ENCODE results near the gene LTBP1. TPM values are rescaled to one million over a fixed set of nuclear protein-coding genes. Genes with fewer than 3 reads are reported as not detected.

LTBP1 gene
- total and polyA plus RNA-seq, 2 experiments from 2014 or later, result 15.7 to 49.8 TPM

DNA sequence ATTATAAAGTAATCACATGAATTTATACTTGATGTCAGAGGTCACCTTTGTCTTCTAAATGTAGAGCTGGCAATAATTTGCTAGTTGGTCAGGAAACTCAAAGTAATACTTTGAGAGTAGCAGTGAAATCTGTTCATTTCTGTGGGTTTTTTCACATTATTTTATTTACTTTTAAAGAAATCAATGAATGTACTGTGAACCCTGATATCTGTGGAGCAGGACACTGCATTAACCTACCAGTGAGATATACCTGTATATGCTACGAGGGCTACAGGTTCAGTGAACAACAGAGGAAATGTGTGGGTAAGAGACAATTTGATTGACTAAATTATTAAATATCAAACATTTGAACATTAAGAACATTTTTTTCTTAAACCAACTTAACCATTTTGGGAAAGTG is 326.7 kb downstream of the LTBP1 start:
- no peak for ATAC-seq
- no peak for DNase-seq (ENCODE audit: low spot score)
- H3K4me3 ChIP-seq, result no peak overlapping the region
- H3K79me2 ChIP-seq (replicated peaks; ENCODE audit: insufficient read depth), result no peaks in the 10 kb centered on the region
- H3K27ac ChIP-seq (ENCODE audit: low read depth), result no peak overlapping the region
- H3K4me3 Mint-ChIP-seq, result no peak overlapping the region
- H3K27ac Mint-ChIP-seq, result no peak overlapping the region
- H3K9me2 ChIP-seq (ENCODE audit: insufficient read depth), result no peaks in the 10 kb centered on the region
- no peaks in the 10 kb centered on the region for H3K4me1 Mint-ChIP-seq
- no peak overlapping the region for H2AFZ ChIP-seq
- H3F3A ChIP-seq (replicated peaks; ENCODE audit: low read depth), result no peaks in the 10 kb centered on the region
- TF ChIP-seq, protein P1, sequence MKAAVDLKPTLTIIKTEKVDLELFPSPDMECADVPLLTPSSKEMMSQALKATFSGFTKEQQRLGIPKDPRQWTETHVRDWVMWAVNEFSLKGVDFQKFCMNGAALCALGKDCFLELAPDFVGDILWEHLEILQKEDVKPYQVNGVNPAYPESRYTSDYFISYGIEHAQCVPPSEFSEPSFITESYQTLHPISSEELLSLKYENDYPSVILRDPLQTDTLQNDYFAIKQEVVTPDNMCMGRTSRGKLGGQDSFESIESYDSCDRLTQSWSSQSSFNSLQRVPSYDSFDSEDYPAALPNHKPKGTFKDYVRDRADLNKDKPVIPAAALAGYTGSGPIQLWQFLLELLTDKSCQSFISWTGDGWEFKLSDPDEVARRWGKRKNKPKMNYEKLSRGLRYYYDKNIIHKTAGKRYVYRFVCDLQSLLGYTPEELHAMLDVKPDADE (IDR thresholded peaks at IDR 0.05), result no peak
- TF ChIP-seq, protein P2, sequence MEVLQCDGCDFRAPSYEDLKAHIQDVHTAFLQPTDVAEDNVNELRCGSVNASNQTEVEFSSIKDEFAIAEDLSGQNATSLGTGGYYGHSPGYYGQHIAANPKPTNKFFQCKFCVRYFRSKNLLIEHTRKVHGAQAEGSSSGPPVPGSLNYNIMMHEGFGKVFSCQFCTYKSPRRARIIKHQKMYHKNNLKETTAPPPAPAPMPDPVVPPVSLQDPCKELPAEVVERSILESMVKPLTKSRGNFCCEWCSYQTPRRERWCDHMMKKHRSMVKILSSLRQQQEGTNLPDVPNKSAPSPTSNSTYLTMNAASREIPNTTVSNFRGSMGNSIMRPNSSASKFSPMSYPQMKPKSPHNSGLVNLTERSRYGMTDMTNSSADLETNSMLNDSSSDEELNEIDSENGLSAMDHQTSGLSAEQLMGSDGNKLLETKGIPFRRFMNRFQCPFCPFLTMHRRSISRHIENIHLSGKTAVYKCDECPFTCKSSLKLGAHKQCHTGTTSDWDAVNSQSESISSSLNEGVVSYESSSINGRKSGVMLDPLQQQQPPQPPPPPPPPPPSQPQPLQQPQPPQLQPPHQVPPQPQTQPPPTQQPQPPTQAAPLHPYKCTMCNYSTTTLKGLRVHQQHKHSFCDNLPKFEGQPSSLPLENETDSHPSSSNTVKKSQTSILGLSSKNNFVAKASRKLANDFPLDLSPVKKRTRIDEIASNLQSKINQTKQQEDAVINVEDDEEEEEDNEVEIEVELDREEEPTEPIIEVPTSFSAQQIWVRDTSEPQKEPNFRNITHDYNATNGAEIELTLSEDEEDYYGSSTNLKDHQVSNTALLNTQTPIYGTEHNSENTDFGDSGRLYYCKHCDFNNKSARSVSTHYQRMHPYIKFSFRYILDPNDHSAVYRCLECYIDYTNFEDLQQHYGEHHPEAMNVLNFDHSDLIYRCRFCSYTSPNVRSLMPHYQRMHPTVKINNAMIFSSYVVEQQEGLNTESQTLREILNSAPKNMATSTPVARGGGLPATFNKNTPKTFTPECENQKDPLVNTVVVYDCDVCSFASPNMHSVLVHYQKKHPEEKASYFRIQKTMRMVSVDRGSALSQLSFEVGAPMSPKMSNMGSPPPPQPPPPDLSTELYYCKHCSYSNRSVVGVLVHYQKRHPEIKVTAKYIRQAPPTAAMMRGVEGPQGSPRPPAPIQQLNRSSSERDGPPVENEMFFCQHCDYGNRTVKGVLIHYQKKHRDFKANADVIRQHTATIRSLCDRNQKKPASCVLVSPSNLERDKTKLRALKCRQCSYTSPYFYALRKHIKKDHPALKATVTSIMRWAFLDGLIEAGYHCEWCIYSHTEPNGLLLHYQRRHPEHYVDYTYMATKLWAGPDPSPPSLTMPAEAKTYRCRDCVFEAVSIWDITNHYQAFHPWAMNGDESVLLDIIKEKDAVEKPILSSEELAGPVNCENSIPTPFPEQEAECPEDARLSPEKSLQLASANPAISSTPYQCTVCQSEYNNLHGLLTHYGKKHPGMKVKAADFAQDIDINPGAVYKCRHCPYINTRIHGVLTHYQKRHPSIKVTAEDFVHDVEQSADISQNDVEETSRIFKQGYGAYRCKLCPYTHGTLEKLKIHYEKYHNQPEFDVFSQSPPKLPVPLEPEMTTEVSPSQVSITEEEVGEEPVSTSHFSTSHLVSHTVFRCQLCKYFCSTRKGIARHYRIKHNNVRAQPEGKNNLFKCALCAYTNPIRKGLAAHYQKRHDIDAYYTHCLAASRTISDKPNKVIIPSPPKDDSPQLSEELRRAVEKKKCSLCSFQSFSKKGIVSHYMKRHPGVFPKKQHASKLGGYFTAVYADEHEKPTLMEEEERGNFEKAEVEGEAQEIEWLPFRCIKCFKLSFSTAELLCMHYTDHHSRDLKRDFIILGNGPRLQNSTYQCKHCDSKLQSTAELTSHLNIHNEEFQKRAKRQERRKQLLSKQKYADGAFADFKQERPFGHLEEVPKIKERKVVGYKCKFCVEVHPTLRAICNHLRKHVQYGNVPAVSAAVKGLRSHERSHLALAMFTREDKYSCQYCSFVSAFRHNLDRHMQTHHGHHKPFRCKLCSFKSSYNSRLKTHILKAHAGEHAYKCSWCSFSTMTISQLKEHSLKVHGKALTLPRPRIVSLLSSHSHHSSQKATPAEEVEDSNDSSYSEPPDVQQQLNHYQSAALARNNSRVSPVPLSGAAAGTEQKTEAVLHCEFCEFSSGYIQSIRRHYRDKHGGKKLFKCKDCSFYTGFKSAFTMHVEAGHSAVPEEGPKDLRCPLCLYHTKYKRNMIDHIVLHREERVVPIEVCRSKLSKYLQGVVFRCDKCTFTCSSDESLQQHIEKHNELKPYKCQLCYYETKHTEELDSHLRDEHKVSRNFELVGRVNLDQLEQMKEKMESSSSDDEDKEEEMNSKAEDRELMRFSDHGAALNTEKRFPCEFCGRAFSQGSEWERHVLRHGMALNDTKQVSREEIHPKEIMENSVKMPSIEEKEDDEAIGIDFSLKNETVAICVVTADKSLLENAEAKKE (CRISPR knock-in tag; IDR thresholded peaks at IDR 0.05), result no peak
- TF ChIP-seq EZH2phosphoT487 (IDR thresholded peaks at IDR 0.05; ENCODE audit: unreplicated experiment) (no peak), ZNF331 (CRISPR knock-in tag; IDR thresholded peaks at IDR 0.05; ENCODE audit: low read depth) (no peak), NANOG (IDR thresholded peaks at IDR 0.05; ENCODE audit: borderline replicate concordance) (no peak), STAT1 (IDR thresholded peaks at IDR 0.05; ENCODE audit: unreplicated experiment) (no peak), JUNB (IDR thresholded peaks at IDR 0.05; ENCODE audit: unreplicated experiment) (no peak), EZH2 (IDR thresholded peaks at IDR 0.05; ENCODE audit: low read depth, unreplicated experiment) (no peak), CTCF (conservative IDR thresholded peaks at IDR 0.05; ENCODE audit: low read depth in 2 of 2) (no peak), POLR2AphosphoS5 (IDR thresholded peaks at IDR 0.05; ENCODE audit: low read depth) (no peak), CREB1 (CRISPR knock-in tag; IDR thresholded peaks at IDR 0.05; ENCODE audit: low read depth) (no peak), REST (IDR thresholded peaks at IDR 0.05; ENCODE audit: unreplicated experiment) (no peak), ZNF114 (CRISPR knock-in tag; IDR thresholded peaks at IDR 0.05) (no peak)
- no peaks in the 10 kb centered on the region; the same call in 2 of the 3 replicates for H3K9me3 Mint-ChIP-seq
- H3K36me3 Mint-ChIP-seq (ENCODE audit: low read depth), result 0 out of 3 replicates have a peak, but pooled peaks cover 5% of the 10 kb centered on the region
- H3K27me3 Mint-ChIP-seq (ENCODE audit: insufficient read depth, low read depth, poor library complexity), result no peaks in the 10 kb centered on the region
- no peaks in the 10 kb centered on the region for H4K20me1 ChIP-seq (replicated peaks; ENCODE audit: insufficient read depth)
- H3K27me3 ChIP-seq (ENCODE audit: insufficient read depth), result no peaks in the 10 kb centered on the region
- no peaks in the 10 kb centered on the region for H3K4me1 ChIP-seq (ENCODE audit: insufficient read depth)
- no peaks in the 10 kb centered on the region for H3K36me3 ChIP-seq (ENCODE audit: insufficient read depth)
- H3K4me2 ChIP-seq, result no peak overlapping the region

Measured in GM23338 (cell line).